WTC11 (cell line): ENCODE measurements around the gene DAAM2. TPM values are rescaled to one million over a fixed set of nuclear protein-coding genes. Genes with fewer than 3 reads are reported as not detected.

Experiments used
- ATAC-seq: fragments of 200-7000 bp; cut with Tn5 transposase; 2 replicates; pipeline ENCODE4 v1.10.0; 2021; ENCODE audit warnings: mild to moderate bottlenecking, moderate library complexity
- CTCF ChIA-PET: fragments of 300-600 bp; sonication (Branson Sonifier 250); formaldehyde crosslinking; loops from one replicate; lab custom pipeline; 2021; ENCODE audit warnings: antibody characterized with exemption; lab: Charles Lee
- POLR2A ChIA-PET: fragments of 350-600 bp; sonication (Branson Sonifier 250); formaldehyde crosslinking; loops from one replicate; lab custom pipeline; 2021; ENCODE audit warnings: antibody characterized with exemption; lab: Charles Lee
- DNase-seq: peaks from one replicate; pipeline ENCODE4 v3.0.0; 2021; ENCODE audit warnings: low spot score
- H3K27ac Mint-ChIP-seq: 2 replicates; pipeline ENCODE4 v1.8.0; 2021; ENCODE audit warnings: mixed read lengths
- H3K27me3 Mint-ChIP-seq: 2 replicates; pipeline ENCODE4 v1.8.0; 2021; ENCODE audit warnings: low read depth, mild to moderate bottlenecking, moderate library complexity, mixed read lengths
- H3K36me3 Mint-ChIP-seq: 2 replicates; pipeline ENCODE4 v1.8.0; 2021; ENCODE audit warnings: mixed read lengths
- H3K4me1 Mint-ChIP-seq: 2 replicates; pipeline ENCODE4 v1.8.0; 2022; ENCODE audit warnings: mixed read lengths
- H3K4me3 Mint-ChIP-seq: 2 replicates; pipeline ENCODE4 v1.8.0; 2021; ENCODE audit warnings: mild to moderate bottlenecking, moderate library complexity, mixed read lengths
- H3K9me3 Mint-ChIP-seq: 2 replicates; pipeline ENCODE4 v1.8.0; 2021; ENCODE audit warnings: mixed read lengths
- ATF6 ChIP-seq: sonication (generic); formaldehyde crosslinking; IDR thresholded peaks from 2 replicates; pipeline ENCODE4 v1.8.1; 2023; ENCODE audit warnings: mild to moderate bottlenecking, missing genetic modification reagents
- CREB1 ChIP-seq: sonication (generic); formaldehyde crosslinking; IDR thresholded peaks from 2 replicates; pipeline ENCODE4 v1.8.0; 2023; ENCODE audit warnings: mild to moderate bottlenecking, missing genetic modification reagents
- E2F4 ChIP-seq: sonication (generic); formaldehyde crosslinking; IDR thresholded peaks from 2 replicates; pipeline ENCODE4 v1.8.1; 2022; ENCODE audit warnings: low read depth, mild to moderate bottlenecking, moderate library complexity, missing genetic modification reagents, borderline replicate concordance
- FOXP1 ChIP-seq: sonication (generic); formaldehyde crosslinking; IDR thresholded peaks from 2 replicates; pipeline ENCODE4 v1.8.0; 2022; ENCODE audit warnings: missing genetic modification reagents, mild to moderate bottlenecking, moderate library complexity, borderline replicate concordance
- IRF1 ChIP-seq: sonication (generic); formaldehyde crosslinking; IDR thresholded peaks from 2 replicates; pipeline ENCODE4 v1.8.0; 2023; ENCODE audit warnings: missing genetic modification reagents
- MAX ChIP-seq: sonication (generic); formaldehyde crosslinking; IDR thresholded peaks from 2 replicates; pipeline ENCODE4 v1.8.0; 2022; ENCODE audit warnings: mild to moderate bottlenecking, missing genetic modification reagents
- NFYB ChIP-seq: sonication (generic); formaldehyde crosslinking; conservative IDR thresholded peaks from 2 replicates; pipeline ENCODE4 v1.8.0; 2022; ENCODE audit warnings: low read depth, missing genetic modification reagents
- NR3C1 ChIP-seq: sonication (generic); formaldehyde crosslinking; conservative IDR thresholded peaks from 2 replicates; pipeline ENCODE4 v1.8.1; 2023; ENCODE audit warnings: low read depth, mild to moderate bottlenecking, missing genetic modification reagents
- OVOL2 ChIP-seq: fragments of 250-450 bp; sonication (Bioruptor Pico); IDR thresholded peaks from 2 replicates; pipeline ENCODE4 v1.9.0; 2021; ENCODE audit warnings: mild to moderate bottlenecking, borderline replicate concordance
- RELA ChIP-seq: sonication (generic); formaldehyde crosslinking; IDR thresholded peaks from 2 replicates; pipeline ENCODE4 v1.8.1; 2022; ENCODE audit warnings: missing genetic modification reagents, mild to moderate bottlenecking, borderline replicate concordance
- RORB ChIP-seq: fragments of 250-450 bp; sonication (Bioruptor Pico); IDR thresholded peaks from 2 replicates; pipeline ENCODE4 v1.9.0; 2021; ENCODE audit warnings: mild to moderate bottlenecking
- SMAD3 ChIP-seq: sonication (generic); formaldehyde crosslinking; IDR thresholded peaks from 2 replicates; pipeline ENCODE4 v1.8.0; 2022; ENCODE audit warnings: missing genetic modification reagents, mild to moderate bottlenecking, borderline replicate concordance
- USF2 ChIP-seq: sonication (generic); formaldehyde crosslinking; IDR thresholded peaks from 2 replicates; pipeline ENCODE4 v1.8.1; 2023; ENCODE audit warnings: mild to moderate bottlenecking, missing genetic modification reagents, moderate library complexity
- ZNF281 ChIP-seq: sonication (generic); formaldehyde crosslinking; IDR thresholded peaks from 2 replicates; pipeline ENCODE4 v1.8.0; 2023; ENCODE audit warnings: mild to moderate bottlenecking, missing genetic modification reagents
- ZNF512 ChIP-seq: sonication (generic); formaldehyde crosslinking; IDR thresholded peaks from 2 replicates; pipeline ENCODE4 v1.8.1; 2022; ENCODE audit warnings: missing genetic modification reagents, borderline replicate concordance
- ZNF532 ChIP-seq: fragments of 250-450 bp; sonication (Bioruptor Pico); IDR thresholded peaks from 2 replicates; pipeline ENCODE4 v1.9.0; 2021; ENCODE audit warnings: mild to moderate bottlenecking, borderline replicate concordance
- total RNA-seq: library from RNA; stranded (reverse); gene quantifications from 3 replicates; pipeline ENCODE4 v1.2.3, GENCODE V29; 2021

The DAAM2 gene
- total RNA-seq, 1 experiment from 2014 or later = 2.0 TPM

GRCh38 chr6:39852324-39852723, 60.1 kb downstream of the DAAM2 start (continued):
- TF ChIP-seq ATF6 (no peak), OVOL2 (no peak)

GRCh38 chr6:39853604-39854003, 61.4 kb downstream of the DAAM2 start:
- Mint-ChIP-seq H3K4me3 (no peak overlapping the region), H3K4me1 (peaks cover 15% of the 10 kb centered on the region), H3K27ac (no peak overlapping the region), H3K9me3 (no peaks in the 10 kb centered on the region), H3K36me3 (no peaks in the 10 kb centered on the region), H3K27me3 (no peaks in the 10 kb centered on the region; the same call in 1 of the 2 replicates)
- POLR2A ChIA-PET = no interaction called here
- DNase-seq (no peak), ATAC-seq (no peak)
- CTCF ChIA-PET = interaction anchor here (1.1 kb wide), 1 partner anchor 12 kb away, joined by 5 read pairs; no protein-coding TSS in a partner anchor
- TF ChIP-seq ZNF281 (CRISPR knock-in tag) = no peak
- no peak for TF ChIP-seq CREB1 (CRISPR knock-in tag)
- TF ChIP-seq ZNF532 (CRISPR knock-in tag) = no peak
- TF ChIP-seq USF2 (CRISPR knock-in tag) = no peak
- no peak for TF ChIP-seq ATF6
- no peak for TF ChIP-seq ZNF512 (CRISPR knock-in tag)
- no peak for TF ChIP-seq NR3C1 (CRISPR knock-in tag)
- no peak for TF ChIP-seq NFYB (CRISPR knock-in tag)
- TF ChIP-seq SMAD3 = no peak
- TF ChIP-seq MAX (CRISPR knock-in tag) = no peak
- TF ChIP-seq RORB (CRISPR knock-in tag) = no peak
- TF ChIP-seq RELA (CRISPR knock-in tag) = no peak
- TF ChIP-seq E2F4 = no peak
- TF ChIP-seq IRF1 = no peak
- TF ChIP-seq FOXP1 (CRISPR knock-in tag) = no peak
